ENCODE results near the gene COL11A2.
"Not testable (repeated sequence)": the region's sequence is repeated elsewhere in the genome, so short reads cannot be mapped to it uniquely, and the experiment has no call there.

COL11A2 gene

DNA sequence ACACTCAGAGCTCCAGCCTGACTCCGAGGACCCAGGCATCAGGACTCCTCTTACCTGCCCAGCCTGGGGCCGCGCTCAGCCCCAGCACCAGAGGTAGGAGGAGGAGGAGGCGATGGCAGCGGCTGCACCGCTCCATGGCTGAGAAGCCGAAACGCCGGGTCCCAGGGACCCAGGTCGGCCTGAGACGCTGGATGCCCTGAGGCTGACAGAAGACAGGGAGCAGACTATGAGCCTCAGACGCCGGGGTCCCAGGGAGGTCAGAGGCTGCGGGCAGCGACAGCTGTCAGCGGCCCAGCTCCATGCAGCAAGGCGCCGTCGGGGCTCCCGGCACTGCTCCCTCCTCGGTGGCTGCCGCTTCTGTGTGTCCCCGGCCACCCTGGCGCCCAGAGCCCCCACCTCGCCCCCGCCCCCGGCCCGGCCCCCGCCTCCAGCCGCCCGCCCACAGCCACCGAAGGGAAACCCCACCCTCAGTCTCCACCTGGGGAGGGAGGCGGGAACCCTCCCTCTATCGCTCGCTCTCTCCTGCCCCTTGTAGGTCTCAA is at the start of gene COL11A2:
COL11A2 (minus strand) TSS at position 363 of the 542 bp plus-strand sequence; CDS start at position 136, 227 bp downstream.
- no peak for DNase-seq

DNA sequence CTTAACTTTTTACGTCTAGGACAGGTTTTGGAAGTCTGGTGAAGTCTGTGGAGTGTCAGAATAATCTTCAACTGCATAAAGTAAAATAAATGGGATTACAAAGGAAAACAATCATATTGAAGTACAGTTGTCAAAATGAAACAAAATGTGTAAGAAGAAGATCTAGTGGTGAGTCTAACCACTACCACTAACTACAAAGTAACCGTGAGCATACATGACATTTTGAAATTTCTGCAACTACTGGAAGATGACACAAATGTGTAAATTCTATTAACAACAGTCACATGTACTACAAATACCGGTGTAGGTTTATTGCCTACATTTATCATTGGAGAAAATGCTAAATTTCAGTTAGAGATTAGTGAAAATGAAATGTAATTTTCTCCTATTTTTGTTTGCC is 49.7 kb upstream of the COL11A2 start:
- no peak for DNase-seq

DNA sequence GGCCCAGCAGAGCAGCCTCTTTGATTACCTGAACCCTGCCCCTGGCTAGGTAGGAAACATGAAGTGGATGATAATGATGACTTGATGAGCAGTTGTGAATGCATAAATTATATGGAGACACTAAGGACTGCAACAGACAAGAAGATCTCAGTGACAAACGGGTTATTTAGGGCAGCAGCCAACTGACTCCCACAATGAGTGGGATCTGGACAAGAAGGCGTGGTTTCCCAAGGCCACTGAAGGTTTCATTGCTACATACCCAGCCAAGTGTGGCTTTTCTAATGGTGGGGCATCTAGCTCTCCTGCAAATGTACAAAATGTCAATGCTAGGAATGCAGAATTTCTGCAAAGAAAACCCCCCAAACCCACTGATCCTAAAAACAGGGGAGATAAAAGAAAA is 45.5 kb upstream of the COL11A2 start:
- DNase-seq, result no peak

DNA sequence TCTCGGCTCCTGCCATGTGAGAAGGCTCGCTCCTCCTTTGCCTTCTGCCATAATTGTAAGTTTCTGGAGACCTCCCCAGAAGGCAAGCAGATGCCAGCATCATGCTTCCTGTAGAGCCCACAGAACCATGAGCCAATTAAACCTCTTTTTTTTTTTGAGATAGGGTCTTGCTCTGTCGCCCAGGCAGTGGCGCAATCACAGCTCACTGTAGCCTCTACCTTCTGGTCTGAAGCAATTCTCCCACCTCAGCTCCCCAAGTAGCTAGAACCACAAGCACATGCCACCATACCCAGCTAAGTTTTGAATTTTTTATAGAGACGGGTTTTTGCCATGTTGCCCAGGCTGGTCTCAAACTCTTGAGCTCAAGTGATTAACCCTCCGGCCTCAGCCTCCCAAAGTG is 44.6 kb upstream of the COL11A2 start:
- DNase-seq, result no peak

DNA sequence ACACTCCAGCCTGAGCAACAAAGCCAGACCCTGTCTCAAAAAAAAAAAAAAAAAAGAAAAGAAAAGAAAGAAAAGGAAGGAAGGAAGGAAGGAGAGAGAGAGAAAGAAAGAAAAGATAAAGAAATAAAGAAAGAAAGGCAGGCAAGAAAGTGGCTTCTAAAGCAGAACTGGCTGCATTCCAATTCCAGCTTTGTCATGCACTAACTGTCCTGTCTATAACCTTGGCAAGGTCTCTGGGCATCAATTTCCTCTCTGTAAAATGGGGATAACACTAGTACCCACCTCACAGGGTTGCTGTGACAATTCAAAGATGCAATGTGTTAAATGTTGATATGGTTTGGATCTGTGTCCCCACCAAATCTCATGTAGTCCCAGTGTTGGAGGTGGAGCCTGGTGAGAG is 44.1 kb upstream of the COL11A2 start:
- no peak for DNase-seq

DNA sequence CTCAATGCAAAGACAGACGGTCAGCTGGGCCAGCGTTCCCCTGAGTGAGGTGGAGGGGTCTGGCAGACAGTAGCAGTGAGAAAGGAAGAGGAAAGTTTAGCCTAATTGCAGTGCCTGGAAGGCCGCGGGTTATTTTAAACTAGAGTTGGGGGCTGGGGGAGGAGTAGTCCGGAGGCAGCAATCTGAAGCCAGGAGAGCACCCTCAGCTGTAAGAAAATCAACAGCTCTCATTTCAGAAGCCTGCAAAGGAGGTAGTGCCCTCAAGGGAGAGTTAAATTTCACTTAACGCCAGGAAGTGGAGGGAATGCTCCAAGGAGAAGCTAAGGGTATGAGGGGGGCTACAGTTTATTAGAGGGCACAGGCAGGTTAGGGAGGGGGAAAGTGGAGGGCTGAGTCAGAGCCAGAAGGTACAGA is 43.0 kb upstream of the COL11A2 start:
- DNase-seq, result no peak

DNA sequence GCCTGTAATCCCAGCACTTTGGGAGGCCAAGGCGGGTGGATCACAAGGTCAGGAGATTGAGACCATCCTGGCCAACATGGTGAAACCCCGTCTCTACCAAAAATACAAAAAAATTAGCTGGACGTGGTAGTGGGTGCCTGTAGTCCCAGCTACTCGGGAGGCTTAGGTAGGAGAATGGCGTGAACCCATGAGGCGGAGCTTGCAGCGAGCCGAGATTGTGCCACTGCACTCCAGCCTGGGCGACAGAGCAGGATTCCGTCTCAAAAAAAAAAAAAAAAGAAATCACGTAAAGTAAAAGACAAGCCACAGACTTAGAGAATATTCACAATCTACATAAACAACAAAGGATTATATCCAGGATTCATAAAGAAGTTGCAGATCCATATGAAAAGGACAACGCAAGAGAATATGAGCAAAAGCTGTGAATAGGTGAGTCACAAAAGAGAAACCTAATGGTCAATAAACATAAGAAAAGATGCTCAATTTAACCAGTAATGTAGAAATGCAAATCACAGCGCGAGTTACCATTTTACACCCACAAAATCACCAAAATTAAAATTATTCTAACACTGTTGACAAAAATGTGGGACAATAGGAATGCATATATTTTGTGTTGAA is 34.3 kb upstream of the COL11A2 start:
- not testable (repeated sequence) for DNase-seq

DNA sequence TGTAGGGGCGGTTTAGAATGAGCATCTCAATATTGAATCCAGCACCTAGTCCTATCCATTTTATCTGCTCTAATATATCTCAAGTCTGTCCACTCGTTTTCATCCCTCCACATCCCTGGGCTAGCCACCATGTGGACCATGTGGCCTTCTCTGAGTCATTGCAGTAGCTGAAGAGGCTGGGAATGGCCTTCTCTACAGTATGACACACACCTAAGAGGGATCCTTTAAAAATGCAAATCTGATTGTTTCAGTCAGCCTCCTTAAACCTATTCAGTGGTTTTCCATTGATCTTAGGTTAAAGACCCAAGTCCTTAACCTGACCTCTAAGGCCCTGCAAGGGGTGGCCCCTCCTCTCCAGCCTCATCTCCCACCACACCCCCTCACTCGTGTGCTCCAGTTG is 25.4 kb upstream of the COL11A2 start:
- no peak for DNase-seq

DNA sequence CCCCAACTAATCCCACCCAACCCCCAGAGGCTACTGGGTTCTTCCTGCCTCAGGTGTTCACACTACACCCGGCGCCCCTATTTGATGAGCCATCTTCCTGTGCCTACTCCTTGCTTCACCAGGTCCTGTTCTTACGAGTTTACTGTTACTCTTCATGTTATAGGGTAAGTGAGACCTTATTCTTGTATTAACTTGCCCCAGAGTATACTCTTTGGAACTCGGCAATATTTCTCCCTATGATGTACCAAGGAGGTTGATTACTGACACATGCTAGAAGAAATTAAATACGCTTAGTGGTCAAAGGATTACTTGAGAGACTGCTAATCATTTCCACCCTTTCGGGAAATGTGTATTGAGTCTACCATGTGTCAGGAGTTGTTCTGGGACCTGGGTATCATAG is 25.0 kb upstream of the COL11A2 start:
- no peak for DNase-seq

DNA sequence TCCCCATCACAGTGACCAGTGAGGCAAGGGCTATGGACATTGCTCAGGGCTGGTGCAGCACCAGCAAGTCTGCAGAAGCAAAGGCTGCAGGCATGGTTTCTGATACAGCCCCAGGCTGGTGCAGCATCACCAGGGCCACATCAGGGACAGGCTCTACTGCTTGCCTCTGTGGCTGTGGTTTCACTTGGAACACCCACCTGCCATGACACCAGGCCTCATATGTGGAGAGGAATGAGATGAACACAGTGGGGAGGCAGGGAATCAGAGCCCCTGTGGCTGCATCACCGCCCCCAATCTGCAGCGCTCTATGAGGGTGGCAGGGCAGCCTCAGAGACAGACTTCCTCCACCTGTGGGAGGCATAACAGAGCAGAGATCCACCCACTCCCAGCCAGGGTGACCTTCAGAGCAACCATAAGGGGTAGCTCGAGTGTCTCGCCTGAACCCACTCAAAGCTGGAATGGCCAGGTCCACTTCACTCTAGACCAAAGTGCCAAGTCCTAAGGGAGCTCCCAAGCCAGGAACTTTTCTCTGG is 23.9 kb upstream of the COL11A2 start:
- no peak for DNase-seq

DNA sequence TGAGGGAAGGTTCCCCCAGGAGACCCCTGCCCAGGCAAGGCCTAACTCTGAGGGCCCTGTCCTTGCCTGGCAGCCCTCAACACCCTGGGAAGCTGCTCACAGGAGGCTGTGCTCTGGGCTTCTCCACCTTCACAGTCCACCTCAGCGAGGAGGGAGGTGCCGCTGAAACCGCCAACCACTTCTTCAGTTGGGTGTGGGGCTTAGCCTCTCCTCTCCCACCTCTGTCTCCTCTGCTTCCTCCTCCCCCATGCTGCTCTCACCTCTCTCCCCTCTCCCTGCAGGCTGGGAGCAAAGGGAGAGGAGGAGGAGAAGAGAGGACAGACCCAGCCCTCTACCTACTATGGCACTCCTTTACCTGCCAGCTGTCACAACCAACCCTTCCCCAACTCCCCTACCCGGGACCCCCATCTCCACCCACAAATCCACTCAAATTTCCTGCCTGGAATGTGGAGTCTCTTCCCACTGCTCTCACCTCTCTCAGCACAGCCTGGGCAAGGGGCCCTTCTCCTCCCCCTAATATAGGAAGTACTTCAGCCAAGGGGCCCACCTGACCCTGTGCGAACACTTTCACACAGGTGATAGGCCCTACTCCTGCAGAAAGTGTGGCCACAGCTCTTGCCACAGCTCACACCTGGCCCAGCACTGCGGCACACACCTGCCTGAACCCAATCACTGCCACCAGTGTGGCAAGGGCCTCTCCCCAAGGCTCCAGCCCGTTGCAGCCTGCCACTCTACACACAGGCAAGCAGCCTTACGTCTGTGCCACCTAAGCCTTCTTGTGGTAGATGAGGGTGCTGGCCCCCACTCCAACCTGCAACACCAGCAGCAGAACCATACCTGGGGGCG is 23.2 kb upstream of the COL11A2 start:
- DNase-seq, result no peak

DNA sequence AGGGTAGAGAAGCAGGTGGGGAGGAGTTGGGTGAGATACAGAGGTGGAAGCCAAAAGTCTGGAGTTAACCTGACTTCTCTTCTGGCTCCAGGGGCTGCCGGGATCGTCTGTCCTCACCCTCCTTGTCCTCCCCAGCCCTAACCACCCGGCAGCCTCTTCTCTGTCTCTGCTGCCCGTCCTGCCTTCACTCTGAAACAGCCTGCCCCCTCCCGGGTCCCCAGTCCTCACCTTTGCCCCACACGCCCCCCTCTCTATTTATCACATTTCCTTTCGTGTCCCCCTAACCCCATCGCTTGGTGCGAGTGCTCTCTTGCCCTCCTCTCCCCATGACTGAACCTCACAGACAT is 21.7 kb upstream of the COL11A2 start:
- DNase-seq, result no peak

DNA sequence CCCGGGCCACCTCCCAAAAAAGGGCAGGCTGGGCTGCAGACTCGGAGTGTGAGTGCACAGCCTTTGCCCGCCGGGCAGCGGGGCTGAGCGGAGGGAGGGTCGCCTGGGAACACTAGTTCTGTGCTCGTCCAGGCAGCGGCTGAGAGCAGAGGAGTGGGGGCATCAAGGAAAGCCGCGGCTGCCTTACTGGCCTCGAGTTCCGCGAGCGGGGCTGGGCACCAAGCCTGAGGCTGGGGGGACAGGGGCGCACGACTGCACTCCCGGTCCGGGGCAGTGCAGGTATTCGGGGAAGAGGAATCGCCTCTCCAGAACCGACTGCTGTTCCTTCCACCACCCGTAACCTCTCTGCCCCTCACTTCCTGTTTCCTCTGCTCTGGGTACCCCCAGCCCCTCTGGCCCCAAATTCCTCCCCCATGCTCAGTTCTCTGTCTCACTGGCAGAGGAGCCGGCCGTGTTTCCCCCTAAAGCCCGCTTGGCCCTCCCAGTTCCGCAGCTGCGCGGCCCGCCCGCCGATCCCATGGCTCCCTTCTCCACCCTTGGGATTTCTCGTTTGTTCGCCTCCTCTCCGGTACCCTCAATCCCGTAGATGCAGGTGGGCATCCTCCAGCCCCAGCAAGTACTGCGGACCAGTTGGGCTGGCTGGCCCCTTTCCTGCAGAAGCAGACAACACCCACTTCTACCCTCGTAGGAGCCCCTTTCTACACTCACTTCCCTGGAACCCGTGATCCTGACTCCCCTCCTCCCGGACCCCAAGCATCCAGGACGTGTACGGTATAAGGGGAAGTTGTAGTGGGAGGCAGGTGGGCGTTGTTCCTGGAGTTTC is 21.1 kb upstream of the COL11A2 start:
- DNase-seq, result peak; percentile 19

DNA sequence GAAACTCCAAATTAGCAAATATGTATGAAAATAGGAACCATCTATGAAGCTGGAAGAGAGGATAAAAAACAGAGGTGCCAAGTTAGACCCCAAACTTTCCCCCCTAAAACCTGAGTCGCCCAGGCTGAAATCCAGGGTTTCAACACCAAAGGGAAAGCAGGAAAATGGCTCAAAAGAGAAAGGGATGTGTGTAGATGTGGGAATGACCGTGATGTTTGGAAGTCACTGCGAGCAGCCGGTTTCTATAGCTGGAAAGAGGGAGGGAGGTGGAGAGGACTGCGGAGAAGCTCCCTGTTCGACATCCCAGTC is 20.5 kb upstream of the COL11A2 start:
- no peak for DNase-seq

DNA sequence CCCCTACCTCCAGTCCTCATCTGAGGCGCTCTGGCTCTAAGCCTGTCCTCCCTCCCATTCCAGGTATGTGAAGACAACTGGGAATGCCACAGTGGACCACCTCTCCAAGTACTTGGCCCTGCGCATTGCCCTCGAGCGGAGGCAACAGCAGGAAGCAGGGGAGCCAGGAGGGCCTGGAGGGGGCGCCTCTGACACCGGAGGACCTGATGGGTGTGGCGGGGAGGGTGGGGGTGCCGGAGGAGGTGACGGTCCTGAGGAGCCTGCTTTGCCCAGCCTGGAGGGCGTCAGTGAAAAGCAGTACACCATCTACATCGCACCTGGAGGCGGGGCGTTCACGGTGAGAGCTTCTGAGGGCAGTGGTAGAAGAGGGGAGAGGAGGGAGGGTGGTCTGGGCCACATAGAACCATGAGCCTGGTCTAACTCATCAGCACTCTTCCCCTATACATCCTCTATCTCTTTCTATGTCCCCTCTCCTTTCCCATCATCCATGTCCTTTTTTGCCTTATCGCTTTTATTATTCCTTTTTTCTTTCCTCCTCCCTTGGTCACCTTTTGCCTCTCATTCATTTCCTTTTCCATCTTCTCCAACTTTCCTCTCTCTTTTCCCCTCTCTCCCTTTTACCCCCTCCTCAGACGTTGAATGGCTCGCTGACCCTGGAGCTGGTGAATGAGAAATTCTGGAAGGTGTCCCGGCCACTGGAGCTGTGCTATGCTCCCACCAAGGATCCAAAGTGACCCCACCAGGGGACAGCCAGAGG is 19.6 kb upstream of the COL11A2 start:
- no peak for DNase-seq

DNA sequence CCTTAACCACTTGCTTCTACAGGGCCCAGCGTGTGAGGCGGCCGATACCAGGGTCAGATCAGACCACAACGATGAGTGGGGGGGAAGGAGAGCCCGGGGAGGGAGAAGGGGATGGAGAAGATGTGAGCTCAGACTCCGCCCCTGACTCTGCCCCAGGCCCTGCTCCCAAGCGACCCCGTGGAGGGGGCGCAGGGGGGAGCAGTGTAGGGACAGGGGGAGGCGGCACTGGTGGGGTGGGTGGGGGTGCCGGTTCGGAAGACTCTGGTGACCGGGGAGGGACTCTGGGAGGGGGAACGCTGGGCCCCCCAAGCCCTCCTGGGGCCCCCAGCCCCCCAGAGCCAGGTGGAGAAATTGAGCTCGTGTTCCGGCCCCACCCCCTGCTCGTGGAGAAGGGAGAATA is 18.9 kb upstream of the COL11A2 start:
- no peak for DNase-seq

DNA sequence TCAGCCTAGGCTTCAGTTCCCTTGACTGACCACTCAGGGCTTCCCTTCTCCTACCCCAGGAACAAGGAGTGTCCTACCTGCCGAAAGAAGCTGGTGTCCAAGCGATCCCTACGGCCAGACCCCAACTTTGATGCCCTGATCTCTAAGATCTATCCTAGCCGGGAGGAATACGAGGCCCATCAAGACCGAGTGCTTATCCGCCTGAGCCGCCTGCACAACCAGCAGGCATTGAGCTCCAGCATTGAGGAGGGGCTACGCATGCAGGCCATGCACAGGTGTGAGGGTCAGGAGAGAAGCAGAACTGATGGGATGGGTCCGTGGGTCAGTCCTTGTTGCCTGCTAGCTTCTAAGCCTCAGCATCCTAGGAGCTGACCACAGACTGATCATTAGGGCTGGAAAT is 17.6 kb upstream of the COL11A2 start:
- DNase-seq, result no peak

DNA sequence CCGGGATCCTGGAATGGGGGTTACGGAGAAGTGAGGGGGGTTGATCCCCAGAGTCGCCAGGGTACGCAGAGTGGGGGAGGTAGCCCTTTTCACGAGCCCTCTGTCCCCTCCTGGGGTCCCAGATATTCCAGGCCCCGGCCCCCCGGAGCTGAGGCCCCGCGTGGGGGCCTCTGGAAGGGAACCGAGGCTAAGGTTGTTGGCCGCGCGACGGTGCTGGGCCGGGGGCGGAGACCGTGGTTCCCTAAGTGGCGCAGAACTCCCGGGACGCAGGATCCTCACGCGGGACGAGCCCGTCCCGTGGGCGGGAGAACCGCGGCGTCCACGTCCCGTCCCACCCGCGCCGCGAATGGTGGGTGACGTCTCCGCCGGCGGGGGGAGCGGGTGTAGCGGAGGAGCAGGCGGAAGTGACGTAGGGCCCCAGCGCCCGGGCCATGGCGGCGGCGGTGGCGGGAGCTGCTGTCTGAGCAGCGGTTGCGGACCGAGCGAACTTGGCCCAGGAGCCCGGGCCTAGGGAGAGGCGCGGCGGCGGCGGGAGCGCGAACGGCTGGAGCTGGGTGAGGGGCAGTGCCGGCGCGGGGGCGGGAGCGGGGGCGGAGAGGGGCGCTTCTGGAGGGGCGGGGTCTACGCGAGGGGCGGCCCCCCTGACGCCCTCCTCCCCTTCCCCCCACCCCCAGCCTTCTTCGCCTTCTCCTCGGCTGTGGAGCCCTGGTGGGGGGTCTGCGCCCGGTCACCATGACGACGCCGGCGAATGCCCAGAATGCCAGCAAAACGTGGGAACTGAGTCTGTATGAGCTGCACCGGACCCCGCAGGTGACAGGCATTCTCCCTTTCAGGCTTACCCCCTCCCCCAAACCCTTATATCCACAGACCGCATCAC is 16.1 kb upstream of the COL11A2 start, which contains the start of gene RING1:
RING1 (plus strand) TSS at position 410 of the 877 bp plus-strand sequence; CDS start at position 733, 323 bp downstream.
- DNase-seq, result peak; percentile 90

DNA sequence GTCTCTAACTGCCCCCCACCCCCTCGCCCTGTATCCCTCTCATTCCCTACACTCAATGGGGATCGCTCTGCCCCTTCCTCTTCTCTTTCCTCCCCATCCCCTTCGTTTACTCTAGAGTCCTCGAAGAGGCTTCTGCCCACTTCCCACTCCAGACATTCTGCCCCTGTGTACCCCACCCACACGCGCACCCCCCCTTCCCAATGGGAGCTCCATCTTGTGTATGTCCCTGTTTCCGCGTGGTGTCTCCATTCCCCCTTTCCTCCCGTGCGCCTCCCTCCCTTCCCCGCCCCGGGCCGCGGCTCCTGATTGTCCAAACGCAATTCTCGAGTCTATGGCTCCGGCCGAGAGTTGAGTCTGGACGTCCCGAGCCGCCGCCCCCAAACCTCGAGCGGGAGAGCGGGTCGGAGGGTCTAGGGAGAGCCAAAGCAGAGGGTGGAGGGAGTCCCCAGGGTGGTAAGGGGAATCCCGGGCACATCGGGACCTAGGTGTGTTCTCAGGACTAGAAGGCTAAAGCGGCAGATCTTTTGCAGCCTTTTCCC is 15.4 kb upstream of the COL11A2 start:
- no peak for DNase-seq

DNA sequence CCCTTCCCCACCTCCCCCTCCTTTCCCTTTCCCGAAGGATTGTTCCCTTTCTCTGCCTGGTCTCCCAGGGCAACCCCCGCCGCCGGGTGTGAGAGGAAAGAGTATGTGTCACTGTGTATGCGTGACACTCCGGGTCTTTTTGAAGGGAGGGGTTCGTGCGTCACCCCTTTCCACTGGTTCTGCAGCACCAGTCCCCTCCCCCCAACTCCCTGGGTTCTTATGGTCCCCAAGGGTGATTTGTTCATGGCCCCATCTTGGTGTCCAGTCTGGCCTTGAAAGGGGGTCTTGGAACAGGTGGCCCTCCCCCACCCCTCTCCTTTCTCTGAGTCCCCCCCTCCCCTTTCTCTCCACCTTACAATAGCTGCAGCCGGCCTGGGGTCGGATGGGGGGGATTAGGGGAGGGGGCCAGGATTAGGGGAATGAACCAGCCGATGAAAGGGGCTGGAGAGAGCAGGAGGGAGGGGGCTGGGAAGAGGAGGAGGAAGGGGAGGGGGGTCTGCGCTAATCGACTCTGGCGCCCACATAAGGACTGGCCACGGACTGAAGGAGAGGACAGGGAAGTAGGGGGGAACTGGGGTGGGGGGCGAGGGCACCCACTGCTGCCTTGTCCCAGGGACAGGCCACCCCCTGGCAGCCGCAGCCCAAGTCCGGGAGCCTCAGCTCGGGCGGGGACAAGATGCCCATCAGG is 14.7 kb upstream of the COL11A2 start:
- DNase-seq, result no peak

Measured in midbrain (tissue), 1 donor.